Measurements from ENCODE around the gene NFIX.

Gene NFIX

GRCh38 chr19:13051557-13052165 is 56.4 kb downstream of the NFIX start:
- ATAC-seq, result peak; percentile 42
- peaks cover 9% of the 10 kb centered on the region for H3K4me1 Mint-ChIP-seq
- peak overlapping the region; percentile 25 for H3K4me3 Mint-ChIP-seq
- H3K36me3 Mint-ChIP-seq (ENCODE audit: low read depth), result no peaks in the 10 kb centered on the region
- no peaks in the 10 kb centered on the region for H3K27me3 Mint-ChIP-seq
- peak; percentile 48 for DNase-seq
- H3K27ac Mint-ChIP-seq, result no peak overlapping the region
- H3K9me3 Mint-ChIP-seq, result no peaks in the 10 kb centered on the region

- Mint-ChIP-seq H3K27me3 (no peaks in the 10 kb centered on the region), H3K9me3 (no peaks in the 10 kb centered on the region), H3K36me3 (ENCODE audit: low read depth) (no peaks in the 10 kb centered on the region), H3K27ac (no peak overlapping the region), H3K4me1 (peaks cover 9% of the 10 kb centered on the region), H3K4me3 (no peak overlapping the region)
- DNase-seq (no peak), ATAC-seq (no peak)
Observed at GRCh38 chr19:13052447-13053175, 57.3 kb downstream of the NFIX start.

GRCh38 chr19:13053238-13053637 is 58.0 kb downstream of the NFIX start:
- no peak for ATAC-seq
- Mint-ChIP-seq H3K9me3 (no peaks in the 10 kb centered on the region), H3K27me3 (no peaks in the 10 kb centered on the region), H3K4me3 (no peak overlapping the region), H3K27ac (no peak overlapping the region), H3K36me3 (ENCODE audit: low read depth) (no peaks in the 10 kb centered on the region), H3K4me1 (peaks cover 9% of the 10 kb centered on the region)
- DNase-seq, result no peak

- H3K27me3 Mint-ChIP-seq, result no peaks in the 10 kb centered on the region
- DNase-seq, result no peak
- peaks cover 9% of the 10 kb centered on the region for H3K4me1 Mint-ChIP-seq
- no peaks in the 10 kb centered on the region for H3K9me3 Mint-ChIP-seq
- no peak for ATAC-seq
- no peak overlapping the region for H3K4me3 Mint-ChIP-seq
- no peak overlapping the region for H3K27ac Mint-ChIP-seq
- H3K36me3 Mint-ChIP-seq (ENCODE audit: low read depth), result no peaks in the 10 kb centered on the region
Observed at GRCh38 chr19:13053761-13054625, 58.7 kb downstream of the NFIX start.

GRCh38 chr19:13054626-13055212 is 59.4 kb downstream of the NFIX start:
- H3K9me3 Mint-ChIP-seq, result no peaks in the 10 kb centered on the region
- H3K36me3 Mint-ChIP-seq (ENCODE audit: low read depth), result no peaks in the 10 kb centered on the region
- H3K4me1 Mint-ChIP-seq, result peaks cover 9% of the 10 kb centered on the region
- H3K4me3 Mint-ChIP-seq, result no peak overlapping the region
- H3K27ac Mint-ChIP-seq, result no peak overlapping the region
- ATAC-seq (no peak), DNase-seq (no peak)
- H3K27me3 Mint-ChIP-seq, result no peaks in the 10 kb centered on the region

- Mint-ChIP-seq H3K4me1 (peaks cover 9% of the 10 kb centered on the region), H3K4me3 (no peak overlapping the region), H3K27ac (no peak overlapping the region), H3K36me3 (ENCODE audit: low read depth) (no peaks in the 10 kb centered on the region), H3K9me3 (no peaks in the 10 kb centered on the region), H3K27me3 (no peaks in the 10 kb centered on the region)
- no peak for ATAC-seq
- DNase-seq, result no peak
Observed at GRCh38 chr19:13055213-13056051, 60.2 kb downstream of the NFIX start.

GRCh38 chr19:13056052-13056660 is 60.9 kb downstream of the NFIX start:
- Mint-ChIP-seq H3K9me3 (no peaks in the 10 kb centered on the region), H3K36me3 (ENCODE audit: low read depth) (no peaks in the 10 kb centered on the region), H3K4me1 (peaks cover 9% of the 10 kb centered on the region), H3K4me3 (no peak overlapping the region), H3K27ac (no peak overlapping the region), H3K27me3 (peaks cover 4% of the 10 kb centered on the region)
- no peak for DNase-seq
- ATAC-seq, result no peak

- Mint-ChIP-seq H3K4me3 (no peak overlapping the region), H3K36me3 (ENCODE audit: low read depth) (no peaks in the 10 kb centered on the region), H3K4me1 (peaks cover 5% of the 10 kb centered on the region), H3K27me3 (peaks cover 9% of the 10 kb centered on the region), H3K27ac (no peak overlapping the region), H3K9me3 (no peaks in the 10 kb centered on the region)
- no peak for DNase-seq
- ATAC-seq, result no peak
Observed at GRCh38 chr19:13057147-13057572, 61.9 kb downstream of the NFIX start.

- no peak for ATAC-seq
- H3K4me1 Mint-ChIP-seq, result peaks cover 5% of the 10 kb centered on the region
- H3K9me3 Mint-ChIP-seq, result no peaks in the 10 kb centered on the region
- DNase-seq, result no peak
- no peak overlapping the region for H3K27ac Mint-ChIP-seq
- H3K4me3 Mint-ChIP-seq, result no peak overlapping the region
- no peaks in the 10 kb centered on the region for H3K36me3 Mint-ChIP-seq (ENCODE audit: low read depth)
- peaks cover 12% of the 10 kb centered on the region for H3K27me3 Mint-ChIP-seq
Observed at GRCh38 chr19:13057744-13058143, 62.5 kb downstream of the NFIX start.

GRCh38 chr19:13058951-13059660 is 63.8 kb downstream of the NFIX start:
- ATAC-seq (no peak), DNase-seq (no peak)
- H3K36me3 Mint-ChIP-seq (ENCODE audit: low read depth), result no peaks in the 10 kb centered on the region
- peaks cover 14% of the 10 kb centered on the region for H3K27me3 Mint-ChIP-seq
- no peak overlapping the region for H3K4me3 Mint-ChIP-seq
- no peaks in the 10 kb centered on the region for H3K9me3 Mint-ChIP-seq
- H3K4me1 Mint-ChIP-seq, result peaks cover 5% of the 10 kb centered on the region
- no peak overlapping the region for H3K27ac Mint-ChIP-seq

GRCh38 chr19:13060233-13060963 is 65.1 kb downstream of the NFIX start:
- peaks cover 14% of the 10 kb centered on the region for H3K27me3 Mint-ChIP-seq
- H3K4me3 Mint-ChIP-seq, result peak overlapping the region; percentile 69
- H3K36me3 Mint-ChIP-seq (ENCODE audit: low read depth), result no peaks in the 10 kb centered on the region
- peaks cover 5% of the 10 kb centered on the region for H3K4me1 Mint-ChIP-seq
- no peaks in the 10 kb centered on the region for H3K9me3 Mint-ChIP-seq
- no peak overlapping the region for H3K27ac Mint-ChIP-seq
- no peak for ATAC-seq
- no peak for DNase-seq

- H3K27me3 Mint-ChIP-seq, result peaks cover 14% of the 10 kb centered on the region
Observed at GRCh38 chr19:13060964-13061927, 66.0 kb downstream of the NFIX start.

More at GRCh38 chr19:13060964-13061927, 66.0 kb downstream of the NFIX start:
- H3K27ac Mint-ChIP-seq, result no peak overlapping the region
- no peaks in the 10 kb centered on the region for H3K36me3 Mint-ChIP-seq (ENCODE audit: low read depth)
- ATAC-seq, result peak; percentile 91
- H3K9me3 Mint-ChIP-seq, result no peaks in the 10 kb centered on the region
- H3K4me1 Mint-ChIP-seq, result peaks cover 5% of the 10 kb centered on the region
- peak overlapping the region; percentile 69 for H3K4me3 Mint-ChIP-seq
- peak; percentile 86 for DNase-seq

All from activated naive CD8-positive, alpha-beta T cell treated with anti-CD3 and anti-CD28 coated beads, Interleukin-2, amount 50 U/mL, for 24 hours (primary cell).